Coronary artery (tissue), 2 donors: ENCODE data around the gene ZNF688.
"Not testable (repeated sequence)": the region's sequence is repeated elsewhere in the genome, so short reads cannot be mapped to it uniquely, and the experiment has no call there.

Source experiments
- DNase-seq: peaks from one replicate; pipeline ENCODE4 v3.0.0-alpha.2; 2017; ENCODE audit warnings: low spot score
- H3K27ac ChIP-seq, 2 donors: fragments of 200-600 bp; sonication (generic); one replicate each; pipeline ENCODE4 v1.5.1; 2016 to 2019
- H3K4me3 ChIP-seq: fragments of 200-600 bp; sonication (generic); 2 replicates; pipeline ENCODE4 v1.5.1; 2016; ENCODE audit warnings: mild to moderate bottlenecking, moderate library complexity
- TF ChIP-seq, protein P1 (sequence below): fragments of 200-600 bp; sonication (generic); IDR thresholded peaks from one replicate; pipeline ENCODE4 v1.5.1; 2019; ENCODE audit warnings: antibody characterized with exemption

Gene ZNF688

GRCh38 chr16:30524575-30525568 lies 46.6 kb downstream of the ZNF688 start:
- TF ChIP-seq, protein P1, sequence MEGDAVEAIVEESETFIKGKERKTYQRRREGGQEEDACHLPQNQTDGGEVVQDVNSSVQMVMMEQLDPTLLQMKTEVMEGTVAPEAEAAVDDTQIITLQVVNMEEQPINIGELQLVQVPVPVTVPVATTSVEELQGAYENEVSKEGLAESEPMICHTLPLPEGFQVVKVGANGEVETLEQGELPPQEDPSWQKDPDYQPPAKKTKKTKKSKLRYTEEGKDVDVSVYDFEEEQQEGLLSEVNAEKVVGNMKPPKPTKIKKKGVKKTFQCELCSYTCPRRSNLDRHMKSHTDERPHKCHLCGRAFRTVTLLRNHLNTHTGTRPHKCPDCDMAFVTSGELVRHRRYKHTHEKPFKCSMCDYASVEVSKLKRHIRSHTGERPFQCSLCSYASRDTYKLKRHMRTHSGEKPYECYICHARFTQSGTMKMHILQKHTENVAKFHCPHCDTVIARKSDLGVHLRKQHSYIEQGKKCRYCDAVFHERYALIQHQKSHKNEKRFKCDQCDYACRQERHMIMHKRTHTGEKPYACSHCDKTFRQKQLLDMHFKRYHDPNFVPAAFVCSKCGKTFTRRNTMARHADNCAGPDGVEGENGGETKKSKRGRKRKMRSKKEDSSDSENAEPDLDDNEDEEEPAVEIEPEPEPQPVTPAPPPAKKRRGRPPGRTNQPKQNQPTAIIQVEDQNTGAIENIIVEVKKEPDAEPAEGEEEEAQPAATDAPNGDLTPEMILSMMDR = no peak
- DNase-seq = no peak
- H3K4me3 ChIP-seq = no peak overlapping the region

DNA sequence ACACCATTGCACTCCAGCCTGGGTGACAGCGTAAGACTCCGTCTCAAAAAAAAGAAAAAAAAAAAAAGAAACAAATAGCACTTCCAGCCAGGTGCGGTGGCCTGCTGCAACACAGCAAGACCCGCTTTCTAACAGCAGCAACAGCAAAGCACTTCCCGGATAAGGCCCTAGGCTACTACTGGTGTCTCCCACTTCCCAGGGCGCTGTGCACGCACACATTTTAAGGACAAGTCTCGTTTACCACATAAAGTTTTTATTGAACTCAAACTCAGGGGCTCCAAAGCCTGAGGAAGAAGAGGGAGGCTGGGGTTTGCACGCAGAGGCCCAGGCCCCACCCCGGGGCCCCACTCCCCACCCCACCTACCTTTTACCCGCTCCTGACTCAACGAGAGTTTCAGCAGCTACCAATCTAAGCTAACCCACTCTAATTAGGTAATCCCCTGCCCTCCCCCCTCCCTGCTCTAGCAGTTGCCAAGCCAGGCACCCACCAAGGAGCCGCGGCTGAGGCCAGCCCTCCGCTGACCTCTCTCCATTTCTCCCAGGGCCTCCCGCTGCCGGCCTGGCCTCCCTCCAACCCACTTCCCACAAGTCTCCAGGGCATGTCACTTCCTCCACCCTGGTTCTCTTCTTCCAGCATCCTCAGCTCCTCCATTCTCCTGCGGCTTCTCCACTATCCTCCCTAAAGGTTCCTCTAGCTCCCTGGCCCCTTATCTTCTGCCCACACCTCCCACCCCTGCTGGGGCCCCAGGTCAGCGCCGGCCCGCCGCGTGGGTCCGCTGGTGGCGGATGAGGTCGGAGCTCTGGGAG lies 47.5 kb downstream of the ZNF688 start:
- no peak overlapping the region for H3K27ac ChIP-seq
- H3K4me3 ChIP-seq = no peak overlapping the region
- no peak for DNase-seq
- TF ChIP-seq, protein P1 = no peak

More at GRCh38 chr16:30524575-30525568, 46.6 kb downstream of the ZNF688 start:
- no peak overlapping the region for H3K27ac ChIP-seq

- DNase-seq, H3K27ac ChIP-seq, H3K4me3 ChIP-seq: not testable (repeated sequence)
Measured at GRCh38 chr16:30522702-30523463, 48.6 kb downstream of the ZNF688 start.

DNA sequence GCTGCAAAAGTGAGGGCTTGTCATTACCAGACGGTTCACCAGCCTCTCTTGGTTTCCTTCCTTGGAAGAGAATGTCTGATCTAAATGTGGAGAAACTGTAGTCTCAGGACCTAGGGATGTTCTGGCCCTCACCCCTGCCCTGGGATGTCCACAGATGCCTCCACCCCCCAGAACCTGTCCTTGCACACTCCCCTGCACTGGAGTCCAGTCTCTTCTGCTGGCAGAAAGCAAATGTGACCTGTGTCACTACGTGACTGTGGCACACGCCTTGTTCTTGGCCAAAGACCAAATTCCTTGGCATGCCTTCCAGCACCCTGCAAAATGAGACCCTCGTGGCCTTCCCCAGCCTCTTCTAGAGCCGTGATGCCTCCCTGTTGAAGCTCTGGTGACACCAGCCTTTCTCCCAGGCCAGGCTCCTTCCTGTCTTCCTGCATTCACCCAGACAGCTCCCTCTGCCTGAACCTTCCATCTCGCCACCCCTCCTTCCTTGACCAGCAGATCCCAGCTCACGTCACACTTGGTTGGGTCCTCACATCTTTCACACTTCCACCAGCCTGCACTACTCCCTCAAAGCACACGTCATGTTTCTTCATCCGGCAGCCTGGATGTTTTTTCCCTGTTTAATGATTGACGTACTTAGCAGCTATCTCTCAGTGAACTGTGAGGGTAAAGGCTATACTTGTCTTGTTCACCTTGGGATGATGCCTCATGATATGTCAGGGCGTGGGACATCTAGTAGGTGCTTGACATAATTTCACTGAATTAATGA lies 49.5 kb downstream of the ZNF688 start:
- Histone ChIP-seq H3K27ac (no peak overlapping the region), H3K4me3 (no peak overlapping the region)
- DNase-seq = peak; percentile 63
- TF ChIP-seq, protein P1 = no peak

- TF ChIP-seq, protein P1 = no peak
- DNase-seq = no peak
- no peak overlapping the region for H3K4me3 ChIP-seq
- H3K27ac ChIP-seq = no peak overlapping the region
Measured at GRCh38 chr16:30521476-30521872, 50.0 kb downstream of the ZNF688 start.
